Heart left ventricle (tissue), 13 donors: ENCODE measurements around the gene FMN2.

Source experiments
- CTCF ChIP-seq, 12 donors: fragments of 200-600 bp; sonication (generic) in 4 of 12; IDR thresholded peaks; one replicate each; pipeline versions ENCODE4 v1.5.0 to v1.8.0; 2018 to 2022; ENCODE audit warnings: antibody characterized with exemption in 12 of 12, mild to moderate bottlenecking in 5 of 12
- POLR2A ChIP-seq, 2 donors: fragments of 450-650 bp; IDR thresholded peaks; one replicate each; pipeline ENCODE4 v1.6.1; 2017; ENCODE audit warnings: antibody characterized with exemption in 2 of 2, mild to moderate bottlenecking in 2 of 2, moderate library complexity in 2 of 2
- donor health status: ischemic (EF 13 %, LVEDD 7.1; RV severe dilation, severe dysfunction).
- donor health status: DM: no; HTN: yes; CAD: no.
- donor health status: DM: no; HTN: no; CAD: no.
- donor health status: ischemic (EF 25% LVEDD 6.9; RV normal size, moderate dysfunction).
- donor health status: ischemic (EF 25% LVEDD 5.7; RV mildly dilated, moderate dysfunction).
- donor health status: ischemic (EF 35%, LVEDD 5.7; RV mildly dilated, moderate dysfunction).
- donor health status: nonischemic (EF 11% LVEDD 7.7; RV severe dilation, severe dysfunction).
- donor health status: DM: yes; HTN: yes; CAD: no.
- donor health status: PGD.
- donor health status: ischemic (EF 29% LVEDD 5.4; RV normal size, mild dysfunction).
- donor health status: nonischemic (EF 23%, LVEDD 6.1; RV moderate dilation, normal function).

DNA sequence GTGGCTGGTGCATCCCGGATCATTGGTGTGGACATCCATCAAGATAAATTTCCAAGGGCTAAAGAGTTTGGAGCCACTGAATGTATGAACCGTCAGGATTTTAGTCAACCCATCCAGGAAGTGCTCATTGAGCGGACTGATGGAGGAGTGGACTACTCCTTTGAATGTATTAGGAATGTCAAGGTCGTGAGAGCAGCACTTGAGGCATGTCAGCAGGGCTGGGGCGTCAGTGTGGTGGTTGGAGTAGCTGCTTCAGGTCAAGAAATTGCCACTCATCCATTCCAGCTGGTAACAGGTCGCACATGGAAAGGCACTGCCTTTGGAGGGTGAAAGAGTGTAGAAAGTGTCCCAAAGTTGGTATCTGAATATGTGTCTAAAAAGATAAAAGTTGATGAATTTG is 79.1 kb downstream of the FMN2 start:
- no peak for TF ChIP-seq CTCF (IDR thresholded peaks at IDR 0.05)
- no peak for TF ChIP-seq POLR2A (IDR thresholded peaks at IDR 0.05)
